Superior temporal gyrus (tissue), 1 donor: ENCODE measurements around the gene XRCC5.
"Not testable (repeated sequence)": the region's sequence is repeated elsewhere in the genome, so short reads cannot be mapped to it uniquely, and the experiment has no call there.

Experiments used
- DNase-seq: peaks from one replicate; pipeline ENCODE4 v3.0.0-alpha.2; 2016; ENCODE audit errors: extremely low spot score

XRCC5 gene

DNA sequence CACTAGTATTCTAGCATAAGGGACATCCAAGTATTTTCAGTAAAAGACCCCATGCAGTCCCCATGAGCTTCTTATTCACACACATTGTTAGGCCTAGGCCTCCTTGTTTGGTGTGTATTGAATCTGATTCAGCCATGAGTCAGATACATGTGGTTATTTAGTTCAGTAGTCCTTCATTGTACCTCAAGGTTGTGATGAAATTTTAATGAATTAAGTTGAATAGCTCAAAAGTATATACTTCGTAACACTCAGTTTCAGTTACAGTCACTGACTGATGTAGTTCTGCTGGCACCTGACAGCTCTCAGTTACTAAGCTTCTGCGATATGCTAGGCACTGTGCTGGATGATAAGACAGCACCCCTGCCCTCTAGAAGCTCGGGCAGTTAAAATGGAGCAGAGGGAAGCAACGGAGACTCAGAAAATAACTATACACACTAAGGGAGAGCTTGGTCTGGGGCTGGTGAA is 86.4 kb downstream of the XRCC5 start:
- DNase-seq: no peak

DNA sequence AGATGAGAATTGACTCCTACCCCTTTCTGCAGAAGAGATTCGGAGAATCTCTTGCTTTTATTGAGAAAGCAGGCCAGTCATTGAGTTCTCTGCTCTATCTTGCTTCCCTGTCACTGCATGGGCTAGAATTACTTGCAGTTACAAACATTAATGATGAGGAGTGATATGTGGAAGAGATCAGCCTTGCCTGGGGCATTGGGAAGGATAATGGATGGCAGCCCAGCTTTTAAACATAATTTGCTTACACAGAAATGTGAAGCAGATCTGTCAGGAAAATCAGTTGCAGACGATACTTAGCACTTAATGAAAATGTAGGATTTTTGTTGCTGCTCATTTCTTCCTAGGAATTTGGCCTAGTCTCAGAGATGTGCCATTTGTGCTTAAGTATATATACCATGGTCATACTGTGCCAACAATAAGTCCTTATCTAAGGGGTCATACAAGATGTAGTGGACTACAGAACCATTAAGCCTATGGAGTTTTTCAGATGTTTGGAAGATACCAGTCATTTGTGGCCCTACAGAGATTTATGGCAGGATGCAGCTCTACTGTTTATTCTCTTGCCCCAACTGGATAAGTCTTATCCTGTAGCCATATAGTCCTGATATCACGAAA is 92.7 kb downstream of the XRCC5 start:
- DNase-seq: no peak

DNA sequence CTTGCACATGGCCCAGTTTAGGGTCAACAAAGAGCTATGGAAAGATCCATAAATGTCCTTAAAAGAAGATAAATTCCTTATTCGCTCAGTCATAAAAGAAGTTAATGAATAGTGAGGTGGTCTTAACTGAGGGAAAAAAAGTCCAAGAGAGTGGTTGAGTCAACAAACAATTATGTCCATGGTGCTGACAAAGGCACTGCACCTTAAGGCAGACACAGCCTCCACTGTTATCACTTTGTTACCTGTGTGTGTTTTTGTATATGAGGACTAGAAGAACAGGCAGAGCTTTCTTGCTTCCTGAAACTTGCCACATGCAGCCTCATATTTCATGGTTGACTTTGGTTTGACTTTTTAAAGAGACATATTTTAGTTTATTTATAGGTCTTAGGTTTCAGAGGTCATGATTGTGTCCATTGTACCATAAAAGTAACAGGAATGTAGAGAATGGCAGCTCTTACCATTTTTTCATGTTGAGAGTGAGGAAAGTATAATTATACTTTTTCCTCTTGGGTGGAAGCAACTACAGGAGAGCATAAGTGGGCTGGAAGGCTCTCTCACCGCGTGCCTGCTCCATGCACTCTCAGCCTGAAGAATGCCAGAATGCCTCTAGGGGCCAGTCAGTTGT is 93.6 kb downstream of the XRCC5 start:
- DNase-seq: no peak

DNA sequence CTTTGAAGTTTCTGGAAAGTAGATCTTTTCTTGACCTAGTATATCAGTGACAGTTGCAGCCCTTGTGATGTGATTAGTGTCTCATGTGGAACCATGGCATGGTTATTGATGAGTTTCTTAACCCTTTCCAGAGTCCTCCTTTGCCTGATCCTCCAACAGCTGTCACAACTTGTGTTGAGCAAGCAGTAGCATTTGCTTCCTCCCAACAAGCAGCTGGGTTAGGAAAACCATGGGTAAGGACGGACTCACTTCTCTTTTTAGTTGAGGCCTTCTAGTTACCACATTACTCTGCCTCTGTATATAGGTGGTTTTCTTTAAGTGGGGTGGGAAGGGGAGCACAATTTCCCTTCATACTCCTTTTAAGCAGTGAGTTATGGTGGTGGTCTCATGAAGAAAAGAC is 96.3 kb downstream of the XRCC5 start:
- no peak for DNase-seq

DNA sequence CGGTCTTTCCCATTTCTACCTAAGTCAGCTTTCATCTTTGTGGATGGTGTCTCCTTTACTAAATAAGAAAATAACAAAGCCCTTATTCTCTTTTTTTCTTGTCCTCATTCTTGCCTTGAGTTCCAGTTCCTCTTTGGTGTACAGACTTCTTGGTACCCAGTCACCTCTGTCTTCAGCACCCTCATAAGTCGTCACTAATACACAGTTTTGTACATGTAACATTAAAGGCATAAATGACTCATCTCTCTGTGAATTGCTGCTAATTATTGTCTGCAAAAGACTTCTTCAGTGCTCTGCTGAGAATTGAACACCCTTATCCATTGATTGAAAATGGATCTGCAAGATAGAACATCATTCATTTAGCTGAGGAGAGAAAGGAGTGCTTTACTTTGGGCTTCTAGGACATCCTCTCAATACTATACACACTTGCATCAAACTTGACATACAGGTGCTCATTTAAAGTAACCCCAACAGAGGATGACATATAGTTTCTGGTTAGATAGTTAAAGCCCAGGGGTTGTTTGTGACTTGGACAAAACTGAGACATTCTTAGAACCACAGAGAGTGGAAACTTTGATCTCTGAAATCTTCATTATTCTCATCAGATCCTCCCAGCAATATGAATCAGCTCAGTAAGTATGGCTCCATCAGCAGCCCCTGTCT is 97.0 kb downstream of the XRCC5 start:
- no peak for DNase-seq

DNA sequence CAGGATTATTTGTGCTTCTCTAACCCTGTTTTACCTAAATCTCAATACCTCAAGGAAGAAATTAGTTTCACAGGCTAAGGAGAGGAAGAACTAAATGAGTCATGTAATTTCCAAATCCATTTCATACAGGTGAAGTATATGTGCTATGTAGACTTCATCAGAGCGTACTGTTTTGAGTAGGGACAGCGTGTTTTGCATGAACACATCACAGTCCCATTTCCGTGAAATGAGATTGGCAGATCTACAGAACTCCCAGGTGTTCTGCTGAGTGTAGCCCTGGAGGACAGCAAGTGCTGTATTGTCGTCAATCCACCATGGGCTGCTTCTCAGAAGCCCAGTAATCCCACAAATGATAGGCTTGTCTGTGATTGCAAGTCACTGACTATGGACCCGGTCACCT is 97.7 kb downstream of the XRCC5 start:
- no peak for DNase-seq

DNA sequence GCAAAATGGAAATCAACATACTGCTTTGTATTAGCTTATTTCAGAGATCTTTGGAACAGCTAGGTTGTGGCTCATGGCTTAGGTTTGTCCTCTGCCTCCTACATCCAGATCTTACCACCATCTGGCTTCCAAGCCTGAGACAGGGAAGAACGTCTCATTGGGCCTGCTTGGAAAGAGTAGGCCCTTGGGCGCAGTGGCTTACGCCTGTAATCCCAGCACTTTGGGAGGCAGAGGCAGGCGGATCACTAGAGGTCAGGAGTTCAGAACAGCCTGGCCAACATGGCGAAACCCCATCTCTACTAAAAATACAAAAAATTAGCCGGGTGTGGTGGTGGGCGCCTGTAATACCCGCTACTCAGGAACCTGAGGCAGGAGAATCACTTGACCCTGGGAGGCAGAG is 99.5 kb downstream of the XRCC5 start:
- DNase-seq: not testable (repeated sequence)

DNA sequence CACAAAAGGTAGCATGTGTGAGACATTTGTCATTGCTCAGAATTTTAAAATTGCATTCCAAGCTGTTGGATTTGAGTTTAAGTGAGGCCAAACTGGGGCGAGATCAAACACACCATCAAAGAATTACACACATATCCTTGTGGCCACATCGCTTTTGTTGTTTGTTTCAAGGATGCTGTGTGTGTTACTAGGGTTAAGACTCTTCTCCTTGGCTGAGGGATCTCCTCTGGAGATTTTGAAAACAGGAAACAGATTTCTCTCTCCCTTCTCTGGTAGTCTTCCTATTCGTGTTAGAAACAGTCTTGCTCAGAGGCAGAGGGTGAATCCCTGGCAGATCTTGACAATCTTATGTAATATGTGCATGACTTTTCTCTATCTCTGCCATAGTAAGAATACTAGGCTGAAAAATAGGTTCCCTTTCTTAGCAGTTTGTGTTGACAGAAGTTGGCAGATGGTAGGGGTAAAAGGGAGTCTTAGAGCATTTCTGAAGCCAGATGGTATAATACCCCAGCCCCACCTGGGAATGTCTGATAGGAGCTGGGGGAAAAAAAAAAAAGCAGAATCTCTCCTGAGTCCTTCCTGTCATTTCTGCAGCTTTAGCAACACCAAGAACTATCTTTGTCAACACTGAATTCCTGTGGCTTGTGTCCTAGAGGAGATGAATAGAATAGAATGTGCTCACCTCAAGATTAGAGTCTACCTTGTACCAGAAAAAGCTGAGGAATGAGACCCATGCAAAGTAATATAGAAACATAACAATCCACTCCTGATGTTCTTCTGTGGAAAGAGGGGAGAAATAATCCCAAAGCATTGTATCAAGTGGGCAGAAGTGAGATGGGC is 101.8 kb downstream of the XRCC5 start:
- DNase-seq: peak; percentile 60

DNA sequence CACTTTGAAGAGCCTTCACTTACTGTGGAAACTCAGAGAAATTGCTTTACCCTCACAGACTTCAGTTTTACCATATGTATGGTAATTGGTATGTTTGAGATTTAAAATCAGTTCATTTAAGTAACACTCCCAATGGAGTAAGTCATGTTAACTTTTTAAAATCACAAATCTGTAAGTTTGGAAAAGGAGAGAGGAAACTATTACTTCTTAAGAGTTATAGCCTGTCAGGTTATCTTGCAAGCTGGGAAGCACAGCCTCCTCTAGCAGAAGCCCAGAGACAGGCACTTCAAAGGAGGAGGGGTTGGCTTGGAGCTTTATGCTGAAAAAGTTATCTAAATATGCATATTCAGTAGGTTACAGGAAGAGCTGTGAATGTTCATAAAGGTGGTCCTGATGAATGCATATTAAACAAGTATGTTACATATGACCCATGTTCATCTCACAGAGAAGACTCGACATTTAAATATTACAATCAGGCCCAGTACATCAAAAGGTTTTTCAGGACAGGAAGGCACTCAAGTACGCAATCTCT is 102.5 kb downstream of the XRCC5 start:
- DNase-seq: no peak

DNA sequence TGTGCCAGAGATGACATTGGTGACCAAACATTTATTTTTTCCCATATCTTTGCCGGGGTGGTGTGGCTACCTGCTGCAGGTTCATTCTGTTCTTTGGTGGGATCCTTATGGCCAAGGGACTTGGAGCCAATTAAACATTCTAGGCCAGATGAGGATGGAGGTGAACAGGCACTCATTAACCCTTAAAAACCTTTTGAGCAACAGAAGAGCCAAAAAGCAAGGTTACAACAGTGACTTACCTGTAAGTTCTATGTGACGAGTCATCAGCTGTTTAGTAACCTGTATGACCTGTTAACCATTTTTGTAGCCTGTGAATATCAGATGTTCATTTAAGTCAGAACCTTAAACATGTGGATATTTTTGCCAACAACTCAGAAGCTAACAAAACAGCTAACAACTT is 105.6 kb downstream of the XRCC5 start:
- no peak for DNase-seq

DNA sequence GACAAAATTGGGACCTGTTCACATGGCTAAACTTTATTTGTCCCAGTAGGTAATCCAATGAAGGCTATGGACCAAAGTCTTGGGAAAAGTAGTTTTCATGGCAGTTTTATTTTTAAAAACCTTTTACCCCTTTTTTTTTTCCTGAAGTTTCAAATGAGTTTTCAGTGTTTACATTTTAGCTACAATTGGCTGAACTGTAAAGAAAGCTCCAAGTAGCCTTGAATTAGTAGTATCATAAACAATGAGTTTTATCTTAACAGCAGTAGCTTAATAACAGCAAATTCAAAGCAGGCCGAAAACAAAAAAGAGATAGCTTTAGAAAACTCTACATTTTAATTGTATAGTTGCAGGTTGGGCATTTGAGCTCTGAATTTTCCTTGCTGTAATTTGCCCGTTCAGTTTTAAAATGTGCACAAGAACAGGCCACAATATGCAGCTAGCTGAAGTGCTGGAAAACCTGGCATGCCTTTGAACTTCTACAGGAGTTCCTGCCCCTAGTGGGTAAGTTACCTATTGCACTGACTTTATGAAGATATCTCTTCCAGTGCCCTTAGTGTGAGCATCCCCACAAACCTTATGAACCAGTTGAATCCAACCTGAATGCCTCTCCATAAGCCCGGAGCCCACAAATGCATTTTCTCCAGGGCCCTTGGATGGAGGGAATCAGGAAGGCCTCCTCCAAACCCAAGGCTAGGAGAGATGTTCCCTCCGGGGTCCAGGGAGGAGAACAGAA is 106.7 kb downstream of the XRCC5 start:
- no peak for DNase-seq

DNA sequence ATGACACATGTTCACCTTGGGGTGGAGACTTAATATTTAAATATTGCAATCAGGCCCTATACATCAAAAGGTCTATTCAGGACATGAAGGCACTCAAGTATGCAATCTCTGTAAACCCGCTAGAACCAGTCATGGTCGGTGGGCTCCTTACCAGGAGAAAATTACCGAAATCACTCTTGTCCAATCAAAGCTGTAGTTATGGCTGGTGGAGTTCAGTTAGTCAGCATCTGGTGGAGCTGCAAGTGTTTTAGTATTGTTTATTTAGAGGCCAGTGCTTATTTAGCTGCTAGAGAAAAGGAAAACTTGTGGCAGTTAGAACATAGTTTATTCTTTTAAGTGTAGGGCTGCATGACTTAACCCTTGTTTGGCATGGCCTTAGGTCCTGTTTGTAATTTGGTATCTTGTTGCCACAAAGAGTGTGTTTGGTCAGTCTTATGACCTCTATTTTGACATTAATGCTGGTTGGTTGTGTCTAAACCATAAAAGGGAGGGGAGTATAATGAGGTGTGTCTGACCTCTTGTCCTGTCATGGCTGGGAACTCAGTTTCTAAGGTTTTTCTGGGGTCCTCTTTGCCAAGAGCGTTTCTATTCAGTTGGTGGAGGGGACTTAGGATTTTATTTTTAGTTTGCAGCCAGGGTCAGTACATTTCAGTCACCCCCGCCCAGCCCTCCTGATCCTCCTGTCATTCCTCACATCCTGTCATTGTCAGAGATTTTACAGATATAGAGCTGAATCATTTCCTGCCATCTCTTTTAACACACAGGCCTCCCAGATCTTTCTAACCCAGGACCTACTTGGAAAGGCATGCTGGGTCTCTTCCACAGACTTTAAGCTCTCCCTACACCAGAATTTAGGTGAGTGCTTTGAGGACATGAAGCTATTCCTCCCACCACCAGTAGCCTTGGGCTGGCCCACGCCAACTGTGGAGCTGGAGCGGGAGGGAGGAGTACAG is 108.1 kb downstream of the XRCC5 start:
- no peak for DNase-seq

DNA sequence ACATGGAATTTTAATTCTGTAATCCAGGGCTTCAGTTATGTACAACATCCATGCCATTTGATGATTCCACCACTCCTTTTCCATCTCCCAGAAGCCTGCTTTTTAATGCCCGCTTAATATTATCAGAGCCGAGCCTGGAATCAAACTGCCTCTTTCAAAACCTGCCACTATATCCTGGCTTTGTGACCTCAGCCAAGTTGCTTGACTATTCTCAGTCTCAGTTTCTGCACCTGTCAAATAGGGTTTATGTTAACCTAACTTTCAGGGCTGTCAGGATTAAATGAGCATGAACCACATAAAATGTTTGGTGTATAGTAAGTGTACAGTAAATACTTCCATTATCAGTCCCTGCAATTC is 108.7 kb downstream of the XRCC5 start:
- DNase-seq: no peak

DNA sequence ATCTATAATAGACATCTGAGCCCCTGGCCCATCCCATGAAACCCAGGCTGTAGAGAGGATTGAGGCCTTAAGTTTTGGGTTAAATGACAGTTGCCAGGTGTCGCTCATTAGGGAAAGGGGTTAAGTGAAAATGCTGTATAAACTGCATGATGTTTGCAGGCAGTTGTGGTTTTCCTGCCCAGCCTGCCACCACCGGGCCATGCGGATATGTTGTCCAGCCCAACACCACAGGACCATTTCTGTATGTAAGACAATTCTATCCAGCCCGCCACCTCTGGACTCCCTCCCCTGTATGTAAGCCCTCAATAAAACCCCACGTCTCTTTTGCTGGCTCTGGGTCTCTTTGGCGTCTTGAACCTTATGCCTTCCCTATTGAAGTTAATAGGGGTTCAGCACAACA is 110.7 kb downstream of the XRCC5 start:
- DNase-seq: no peak

DNA sequence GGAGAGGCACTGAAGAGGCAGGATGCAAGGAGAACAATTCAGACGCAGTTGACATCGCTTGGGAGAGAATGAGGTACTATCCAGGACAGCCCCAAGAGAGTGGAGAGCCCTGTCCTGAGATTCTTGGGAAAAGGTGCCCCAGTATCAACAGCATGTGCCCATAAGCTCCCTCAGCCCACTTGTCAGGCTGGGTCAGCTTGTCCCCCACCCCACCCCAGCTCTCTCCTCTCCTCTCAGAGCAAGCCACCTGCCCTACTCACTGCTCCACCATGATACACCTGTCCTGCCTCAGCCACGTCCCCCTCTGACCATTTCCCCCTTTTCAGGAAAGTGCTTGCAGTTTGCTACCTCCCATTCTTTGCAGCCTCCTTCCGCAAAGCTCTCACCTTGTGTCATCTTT is 111.8 kb downstream of the XRCC5 start:
- DNase-seq: no peak

DNA sequence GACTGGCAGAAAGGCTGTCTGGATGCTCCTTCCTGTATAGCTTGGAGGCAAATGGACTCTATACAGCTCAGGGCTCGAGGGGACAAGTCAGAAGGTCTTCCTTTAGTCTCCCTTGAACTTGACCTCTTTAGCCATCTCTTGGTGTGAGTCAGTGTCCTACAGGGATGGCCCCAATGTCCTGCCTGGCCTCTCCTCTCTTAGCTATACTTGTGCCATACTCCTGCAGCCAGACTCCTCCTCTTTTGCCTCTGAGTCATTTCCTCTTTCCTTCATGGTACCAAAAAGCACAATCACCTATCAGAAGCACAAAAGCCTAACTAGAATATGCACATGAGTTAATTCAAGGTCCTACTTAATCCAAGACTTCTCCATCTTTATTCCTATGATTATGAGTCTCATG is 112.7 kb downstream of the XRCC5 start:
- no peak for DNase-seq

DNA sequence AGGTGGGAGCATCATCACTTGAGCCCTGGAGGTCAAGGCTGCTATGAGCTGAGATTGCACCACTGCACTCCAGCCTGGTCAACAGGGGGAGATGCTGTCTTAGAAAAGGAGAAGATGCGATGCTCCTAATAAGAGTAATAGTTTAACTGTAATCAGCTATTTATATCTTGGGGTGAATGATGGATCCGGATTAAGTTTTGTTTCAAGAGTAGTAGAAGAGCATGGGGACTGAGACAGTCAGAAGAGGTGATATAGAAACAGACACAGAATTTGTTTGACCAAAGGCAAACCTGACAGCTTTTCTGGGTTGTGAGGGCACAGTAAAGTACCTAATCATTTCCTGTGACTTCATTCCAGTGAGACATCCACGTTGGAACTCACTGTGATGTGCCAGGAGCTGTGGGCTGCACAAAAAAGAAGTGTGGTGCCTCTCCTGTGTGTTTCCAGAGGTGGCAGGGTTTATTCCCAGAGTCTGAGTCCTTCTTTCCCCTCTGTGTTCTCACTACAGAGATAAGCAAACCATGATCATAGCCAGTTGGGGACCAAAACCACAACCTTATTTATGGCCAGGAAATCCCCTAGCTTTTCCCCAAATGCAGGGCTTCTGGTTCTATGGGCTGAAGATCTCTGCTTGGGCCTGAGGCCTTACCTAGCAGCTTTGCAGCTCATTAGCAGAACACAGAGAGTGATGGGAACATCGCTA is 113.7 kb downstream of the XRCC5 start:
- DNase-seq: no peak

DNA sequence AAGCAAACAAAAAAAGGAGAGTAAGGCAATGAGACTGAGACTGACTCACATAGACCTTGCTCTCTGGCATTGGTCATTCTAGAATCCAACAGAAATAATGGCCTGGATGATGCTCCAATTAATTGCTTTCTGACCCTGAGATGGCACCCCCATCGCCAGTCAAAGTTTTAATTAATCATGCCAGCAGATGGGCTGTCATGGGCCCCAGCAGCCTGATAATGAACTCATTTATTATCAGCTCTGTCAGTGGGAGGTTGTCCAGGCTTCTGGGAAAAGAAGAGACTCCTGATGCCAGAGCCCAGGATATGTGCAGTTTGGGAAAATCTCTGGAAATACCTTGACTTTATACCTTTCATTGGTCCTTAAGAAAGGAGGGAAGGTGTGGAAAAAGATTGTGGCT is 115.2 kb downstream of the XRCC5 start:
- DNase-seq: no peak

DNA sequence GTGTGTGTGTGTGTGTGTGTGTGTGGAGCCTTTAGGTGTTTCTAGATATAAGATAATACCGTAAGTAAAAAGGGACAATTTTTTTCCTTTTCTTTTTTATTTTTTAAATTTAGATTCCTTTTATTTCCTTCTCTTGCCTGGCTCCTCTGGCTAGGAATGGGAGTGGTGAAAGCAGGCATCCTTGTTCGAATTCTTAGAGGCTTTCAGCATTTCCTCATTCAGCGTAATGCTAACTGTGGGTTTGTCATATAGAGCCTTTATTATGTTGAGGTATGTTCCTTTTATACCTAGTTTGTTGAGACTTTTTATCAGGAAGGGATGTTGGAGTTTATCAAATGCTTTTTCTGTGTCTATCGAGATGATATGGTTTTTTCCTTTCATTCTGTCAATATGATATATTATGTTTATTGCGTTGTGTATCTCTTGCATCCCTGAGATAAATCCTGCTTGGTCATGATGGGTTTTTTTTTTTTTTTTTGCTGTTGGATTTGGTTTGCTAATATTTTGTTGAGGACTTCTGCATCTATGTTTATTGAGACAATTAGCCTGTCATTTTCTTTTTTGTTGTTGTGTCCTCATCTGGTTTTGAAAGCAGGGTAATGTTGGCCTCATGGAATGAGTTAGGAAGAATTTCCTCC is 120.2 kb downstream of the XRCC5 start:
- DNase-seq: no peak
